A204.1 (cell line): ENCODE measurements around the gene OGFR.

Source experiments
- FAIRE-seq: peaks from 2 replicates; lab custom pipeline; 2012; peaks lifted over from hg19 to GRCh38; lab: Jason Lieb, UNC

The OGFR gene

DNA sequence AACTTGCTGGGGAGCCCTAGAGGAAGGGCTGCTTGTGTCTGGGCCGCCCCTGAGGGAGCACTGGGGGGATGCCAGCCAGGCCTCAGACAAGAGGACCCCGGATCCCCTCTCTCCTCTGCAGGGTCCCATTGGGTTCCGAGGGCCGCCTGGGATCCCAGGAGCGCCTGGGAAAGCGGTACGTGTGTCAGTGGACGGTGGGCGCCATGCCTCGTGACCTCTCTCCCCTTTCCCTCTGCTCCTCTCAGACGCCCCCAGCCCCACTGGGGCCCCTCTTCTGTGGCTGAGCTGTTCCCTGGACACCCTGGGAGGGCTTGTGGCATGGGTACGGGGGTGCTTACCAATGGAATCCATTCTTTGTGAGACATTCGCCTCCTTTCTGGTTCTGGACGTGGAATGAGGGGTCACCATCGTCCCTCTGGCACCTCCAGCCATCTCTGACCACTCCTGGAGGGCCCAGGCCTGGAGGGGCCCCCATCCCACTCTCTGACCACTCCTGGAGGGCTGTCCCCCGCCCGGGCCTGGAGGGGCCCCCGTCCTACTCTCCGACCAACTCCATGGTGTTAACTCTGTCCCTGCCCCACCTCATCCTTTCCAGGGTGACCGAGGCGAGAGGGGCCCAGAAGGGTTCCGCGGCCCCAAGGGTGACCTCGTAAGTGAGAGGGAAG lies 22.1 kb downstream of the OGFR start:
- no peak for FAIRE-seq

GRCh38 chr20:62827311-62828038 lies 22.8 kb downstream of the OGFR start:
- no peak for FAIRE-seq

GRCh38 chr20:62828051-62828450 lies 23.4 kb downstream of the OGFR start:
- FAIRE-seq: no peak

DNA sequence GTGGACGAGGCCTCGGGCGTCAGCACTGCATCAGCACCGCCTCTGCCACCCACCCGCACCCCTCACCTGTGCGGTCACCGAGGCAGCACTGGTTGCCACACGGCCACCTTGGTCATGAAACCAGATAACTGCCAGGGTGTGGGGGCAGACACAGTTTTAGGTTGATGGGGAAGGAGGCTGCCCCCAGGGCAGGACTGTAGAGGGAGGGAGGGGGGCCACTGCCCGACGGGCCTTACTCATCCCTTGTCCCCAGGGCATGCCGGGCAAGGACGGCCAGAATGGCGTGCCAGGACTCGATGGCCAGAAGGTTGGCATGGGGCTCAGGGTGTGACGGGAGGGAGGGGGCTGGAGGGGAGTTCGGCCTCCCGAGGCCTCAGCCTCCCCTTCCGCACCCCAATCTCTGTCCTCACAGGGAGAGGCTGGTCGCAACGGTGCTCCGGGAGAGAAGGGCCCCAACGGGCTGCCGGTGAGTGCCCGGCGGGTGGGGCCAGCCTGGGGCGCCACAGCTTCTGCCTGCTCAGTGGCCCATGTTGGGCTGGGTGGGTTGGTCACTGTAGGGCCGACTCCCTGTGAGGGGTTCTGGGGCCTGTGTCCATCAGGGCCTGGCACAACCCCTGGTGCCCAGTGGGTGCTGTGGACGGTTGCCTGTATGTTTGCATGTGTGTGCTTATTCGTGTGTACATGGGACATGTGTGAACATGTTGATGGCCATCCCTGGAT lies 24.0 kb downstream of the OGFR start:
- no peak for FAIRE-seq

DNA sequence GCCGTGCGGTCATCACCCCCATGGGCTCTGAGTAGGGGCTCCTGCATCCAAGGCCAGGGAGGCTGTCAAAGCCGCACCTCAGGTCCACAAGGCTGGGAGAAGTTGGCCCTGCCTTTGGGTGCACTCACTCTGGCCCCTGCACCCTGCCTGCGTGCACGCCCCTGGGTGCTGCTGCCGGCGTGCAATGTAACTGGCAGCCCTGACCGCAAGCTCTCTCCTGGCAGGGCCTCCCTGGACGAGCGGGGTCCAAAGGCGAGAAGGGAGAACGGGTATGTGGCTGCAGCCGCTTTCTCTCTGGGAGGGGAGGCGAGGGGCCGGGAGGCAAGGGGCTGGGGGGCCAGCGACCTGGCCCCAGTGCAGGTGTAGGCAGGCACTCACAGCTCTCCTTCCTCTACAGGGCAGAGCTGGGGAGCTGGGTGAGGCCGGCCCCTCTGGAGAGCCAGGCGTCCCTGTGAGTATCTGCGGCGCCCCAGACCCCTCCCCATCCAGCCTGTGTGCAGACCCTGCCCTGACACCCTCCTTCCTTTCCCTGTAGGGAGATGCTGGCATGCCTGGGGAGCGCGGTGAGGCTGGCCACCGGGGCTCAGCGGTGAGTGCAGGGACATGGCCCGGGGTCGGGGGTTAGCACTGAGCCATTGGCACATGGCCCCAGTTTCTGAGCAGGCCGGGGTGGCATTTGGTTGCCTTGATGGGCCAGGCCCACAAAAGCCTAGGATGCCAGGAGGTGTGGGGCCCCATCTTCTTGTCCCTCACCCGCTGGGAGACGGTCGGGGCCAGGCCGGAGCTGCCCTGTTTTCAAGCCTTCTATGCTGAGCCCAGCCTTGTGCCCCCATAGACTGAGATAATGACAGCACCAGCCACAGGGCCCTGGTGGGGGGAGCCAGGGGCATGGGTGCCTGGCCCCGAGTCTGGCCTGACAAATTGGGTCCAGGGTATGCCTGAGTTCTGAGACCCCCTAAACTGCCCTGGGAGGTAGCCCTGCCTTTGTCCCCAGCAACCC lies 24.9 kb downstream of the OGFR start:
- no peak for FAIRE-seq

DNA sequence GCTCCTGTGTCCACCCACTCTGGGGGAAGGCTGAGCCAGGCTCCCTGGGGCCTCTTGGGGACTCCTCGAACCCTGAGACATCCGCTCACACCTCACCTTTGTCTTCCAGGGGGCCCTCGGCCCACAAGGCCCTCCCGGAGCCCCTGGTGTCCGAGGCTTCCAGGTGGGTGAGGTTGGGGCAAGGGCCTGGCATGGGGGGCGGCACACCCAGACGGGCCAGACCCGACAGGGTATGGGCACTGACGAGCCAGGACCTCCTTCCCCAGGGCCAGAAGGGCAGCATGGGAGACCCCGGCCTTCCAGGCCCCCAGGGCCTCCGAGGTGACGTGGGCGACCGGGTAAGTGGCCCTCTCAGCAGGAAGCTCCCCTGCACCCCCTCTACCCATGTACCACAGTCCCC lies 25.6 kb downstream of the OGFR start:
- no peak for FAIRE-seq

DNA sequence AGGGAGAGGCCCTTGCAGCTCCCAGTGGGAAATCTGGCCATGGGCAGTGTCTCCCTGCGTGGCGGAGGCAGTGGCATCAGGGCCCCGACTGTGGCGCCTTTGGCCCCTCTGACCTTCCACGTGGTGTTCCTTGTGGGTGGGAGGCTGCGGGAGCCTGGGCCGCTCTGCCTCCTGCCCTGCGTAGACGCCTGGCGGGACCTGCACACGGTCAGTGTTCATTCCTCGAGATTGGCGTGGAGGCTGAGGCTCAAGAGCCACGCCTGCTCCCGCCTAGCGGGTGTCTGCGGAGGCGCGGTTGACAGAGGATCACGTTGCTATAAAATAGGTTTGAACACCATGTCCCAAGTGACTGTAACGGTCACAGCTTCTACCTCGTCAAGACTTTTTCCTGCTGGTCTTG lies 26.2 kb downstream of the OGFR start:
- no peak for FAIRE-seq

DNA sequence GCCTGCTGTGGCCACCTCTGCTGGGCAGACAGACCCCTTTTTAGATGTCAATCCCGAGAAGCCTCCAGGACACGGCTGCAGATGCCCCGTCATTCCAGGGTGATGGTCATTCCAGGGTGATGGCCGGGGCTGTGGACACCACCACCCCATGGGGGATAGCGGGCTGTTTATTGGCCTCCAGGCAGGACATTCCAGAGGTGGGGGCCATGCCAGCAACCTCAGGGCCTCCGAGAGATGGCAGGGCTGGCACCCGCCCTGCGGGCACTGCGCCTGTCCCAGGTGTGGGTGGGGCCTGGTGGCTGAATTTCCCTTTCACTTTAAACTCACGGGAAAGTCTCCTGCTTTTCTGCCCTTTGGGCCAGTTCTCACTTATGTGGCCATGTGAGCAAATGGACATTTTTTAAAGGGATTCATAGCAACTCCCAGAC lies 26.7 kb downstream of the OGFR start:
- FAIRE-seq: no peak

GRCh38 chr20:62831854-62832211 lies 27.2 kb downstream of the OGFR start:
- no peak for FAIRE-seq

GRCh38 chr20:62832212-62832922 lies 27.7 kb downstream of the OGFR start:
- no peak for FAIRE-seq

DNA sequence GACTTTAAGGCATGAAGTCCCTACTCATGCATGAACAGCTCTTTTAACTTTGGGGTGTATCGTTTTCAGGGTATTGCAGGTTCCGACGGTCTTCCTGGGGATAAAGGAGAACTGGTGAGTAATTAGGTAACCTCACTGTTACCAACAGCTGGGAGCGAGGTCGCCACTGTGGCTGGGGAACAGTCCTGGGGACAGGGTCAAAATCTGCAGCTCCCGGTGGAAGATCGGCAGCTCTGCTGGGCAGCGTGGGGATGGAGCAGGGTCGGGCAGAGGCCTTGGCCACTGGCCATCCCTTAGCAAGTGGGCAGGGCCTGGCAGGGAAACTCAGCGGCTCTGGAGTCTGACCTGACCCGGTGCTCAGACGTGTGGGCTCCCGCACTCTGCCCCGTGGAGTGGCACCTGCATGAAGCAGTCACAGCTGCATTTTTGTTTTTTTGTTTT lies 28.3 kb downstream of the OGFR start:
- no peak for FAIRE-seq

DNA sequence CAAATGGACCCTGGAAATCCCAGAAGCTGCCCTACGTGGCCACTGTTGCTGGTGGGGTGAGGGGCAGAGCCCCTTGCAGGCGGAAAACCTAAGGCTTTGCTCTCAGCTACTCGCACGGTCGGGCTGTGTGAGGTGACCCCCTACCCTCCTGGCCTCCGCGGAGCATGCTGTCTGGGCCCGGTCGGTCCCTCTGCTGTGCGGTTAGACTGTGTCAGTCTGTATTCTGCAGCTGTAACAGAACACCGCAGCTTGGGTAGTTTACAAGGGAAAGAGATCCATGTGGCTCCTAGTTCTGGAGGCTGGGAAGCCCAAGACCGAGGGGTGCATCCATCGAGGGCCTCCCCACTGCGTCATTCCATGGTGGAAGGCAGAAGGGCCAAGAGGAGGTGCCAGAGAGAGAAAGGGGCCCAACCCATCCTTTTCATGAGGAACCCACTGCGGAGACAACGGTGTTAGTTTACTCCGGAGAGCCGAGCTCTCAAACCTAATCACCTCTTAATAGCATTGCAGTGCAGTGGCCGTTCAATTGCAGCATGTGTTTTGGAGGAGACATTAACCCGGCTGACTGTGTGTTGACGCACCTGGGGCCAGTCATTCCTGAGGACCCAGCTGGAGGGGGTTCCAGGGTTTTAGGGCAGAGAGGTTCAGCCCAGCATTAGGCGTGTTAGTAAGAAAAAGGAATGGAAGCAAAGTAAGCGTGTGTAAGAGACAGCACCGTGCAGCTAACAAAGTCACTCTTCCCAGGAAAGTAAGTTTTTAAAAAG lies 30.5 kb downstream of the OGFR start:
- FAIRE-seq: no peak

- FAIRE-seq: no peak
Observed at GRCh38 chr20:62835931-62836861, 31.6 kb downstream of the OGFR start.

DNA sequence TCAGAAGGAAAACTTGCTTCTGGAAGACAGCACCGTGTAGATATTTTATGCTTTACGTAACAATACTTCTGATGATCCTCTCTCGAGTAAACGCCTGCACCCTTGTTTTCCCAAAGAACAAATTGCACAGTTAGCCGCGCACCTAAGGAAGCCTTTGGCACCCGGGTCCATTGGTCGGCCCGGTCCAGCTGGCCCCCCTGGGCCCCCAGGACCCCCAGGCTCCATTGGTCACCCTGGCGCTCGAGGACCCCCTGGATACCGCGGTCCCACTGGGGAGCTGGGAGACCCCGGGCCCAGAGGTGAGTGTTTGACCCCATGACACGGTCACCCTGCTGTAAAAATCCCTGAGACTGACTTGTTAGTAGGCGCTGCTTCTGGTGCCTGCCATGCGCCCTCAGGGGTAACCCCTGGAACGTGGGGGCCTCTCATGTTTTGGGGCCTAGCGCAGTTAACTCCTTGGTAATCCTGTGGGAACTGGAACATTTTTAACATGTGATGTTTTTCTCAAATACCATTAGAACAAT lies 32.4 kb downstream of the OGFR start:
- FAIRE-seq: no peak

- no peak for FAIRE-seq
Observed at GRCh38 chr20:62837790-62838127, 33.1 kb downstream of the OGFR start.

DNA sequence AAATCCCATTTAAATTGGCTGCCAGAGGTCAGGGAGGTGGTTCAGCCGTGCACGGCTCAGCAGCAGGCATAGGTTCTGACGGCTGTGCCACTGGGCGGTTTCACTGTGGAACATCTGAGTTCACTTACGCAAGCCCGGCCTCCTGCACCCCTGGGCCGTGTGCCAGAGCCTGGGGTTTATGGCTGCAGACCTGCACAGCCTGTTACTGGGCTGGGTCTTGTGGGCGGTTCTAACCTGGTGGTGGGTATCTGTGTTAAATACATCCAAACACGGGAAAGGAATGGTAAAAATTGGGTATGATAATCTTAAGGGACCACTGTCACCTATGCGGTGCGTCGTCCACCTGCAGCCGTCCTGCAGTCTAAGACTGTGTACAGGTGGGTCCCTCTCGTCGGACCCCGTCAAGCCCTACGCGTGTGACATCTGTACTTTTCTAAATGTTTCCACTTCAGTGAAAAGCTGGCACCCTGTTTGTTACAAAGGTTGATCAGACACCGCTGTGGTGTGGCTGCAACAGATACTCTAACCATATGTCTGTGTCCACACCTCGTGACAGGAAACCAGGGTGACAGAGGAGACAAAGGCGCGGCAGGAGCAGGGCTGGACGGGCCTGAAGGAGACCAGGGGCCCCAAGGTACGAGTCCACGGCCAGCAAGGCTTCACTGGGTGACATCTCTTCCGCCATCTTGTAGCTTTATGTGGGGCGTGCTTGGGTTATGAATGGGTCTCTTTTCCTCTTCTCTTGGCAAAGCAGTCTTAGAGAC lies 33.7 kb downstream of the OGFR start:
- no peak for FAIRE-seq

GRCh38 chr20:62839261-62839660 lies 34.6 kb downstream of the OGFR start:
- FAIRE-seq: no peak

DNA sequence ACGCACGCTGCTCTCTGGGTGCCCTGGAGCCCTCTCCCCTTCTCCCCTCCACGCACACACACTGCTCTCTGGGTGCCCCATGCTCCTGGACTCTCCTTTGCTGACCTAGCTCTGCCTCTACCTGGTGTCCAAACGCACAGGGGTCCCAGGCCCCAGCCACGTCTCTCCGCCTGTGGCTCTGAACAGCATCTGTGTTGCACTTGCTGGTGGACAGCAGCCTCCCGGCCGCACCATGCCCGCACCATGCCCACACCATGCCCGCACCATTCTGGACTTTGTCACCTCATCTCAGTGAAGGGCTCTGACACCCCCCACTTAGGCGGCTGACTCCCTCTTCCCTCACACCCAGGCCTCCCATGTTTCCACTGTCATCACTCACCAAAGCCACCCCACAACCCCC lies 35.2 kb downstream of the OGFR start:
- FAIRE-seq: no peak
